ENCODE data around the gene ELP4. TPM values are rescaled to one million over a fixed set of nuclear protein-coding genes. Genes with fewer than 3 reads are reported as not detected.

The ELP4 gene
- total RNA-seq, 4 donors from 2014 or later: 8.8 to 23.6 (median 13.5) TPM

GRCh38 chr11:31651822-31652221 is 142.3 kb downstream of the ELP4 start:
- Histone ChIP-seq H3K4me3 (no peak overlapping the region), H3K9me3 (no peaks in the 10 kb centered on the region), H3K27me3 (no peaks in the 10 kb centered on the region), H3K27ac (no peak overlapping the region), H3K4me1 (peaks cover 11 to 13% of the 10 kb centered on the region in 2 donors), H3K36me3 (peaks cover 0 to 7% of the 10 kb centered on the region in 2 donors)
- TF ChIP-seq CTCF (IDR thresholded peaks at IDR 0.05 in 4 of 5, conservative IDR thresholded peaks at IDR 0.05 in 1 of 5) (no peak), POLR2A (IDR thresholded peaks at IDR 0.05) (no peak)
- in situ Hi-C loops (cut with MboI; ENCODE audit: low sequenced_read_pairs in 4 of 4): no loop called here
- DNase-seq: no peak
- intact Hi-C loops (cut with DNase I; ENCODE audit: low total_unique reads): no loop called here
- ATAC-seq: no peak

- no peak overlapping the region for H3K4me3 ChIP-seq
- H3K4me1 ChIP-seq: peaks cover 11 to 13% of the 10 kb centered on the region in 2 donors
- intact Hi-C loops (cut with DNase I; ENCODE audit: low total_unique reads) (no loop called here), in situ Hi-C loops (cut with MboI; ENCODE audit: low sequenced_read_pairs in 4 of 4) (no loop called here)
- TF ChIP-seq POLR2A (IDR thresholded peaks at IDR 0.05) (no peak), CTCF (IDR thresholded peaks at IDR 0.05 in 4 of 5, conservative IDR thresholded peaks at IDR 0.05 in 1 of 5) (no peak)
- ATAC-seq: no peak
- peaks cover 0 to 6% of the 10 kb centered on the region in 2 donors for H3K36me3 ChIP-seq
- no peaks in the 10 kb centered on the region for H3K9me3 ChIP-seq
- DNase-seq: no peak
- H3K27me3 ChIP-seq: no peaks in the 10 kb centered on the region
- H3K27ac ChIP-seq: no peak overlapping the region
Observed at GRCh38 chr11:31652528-31652927, 143.0 kb downstream of the ELP4 start.

GRCh38 chr11:31655483-31655882 is 145.9 kb downstream of the ELP4 start:
- intact Hi-C loops (cut with DNase I; ENCODE audit: low total_unique reads) (no loop called here), in situ Hi-C loops (cut with MboI; ENCODE audit: low sequenced_read_pairs in 4 of 4) (no loop called here)
- Histone ChIP-seq H3K27ac (no peak overlapping the region), H3K27me3 (no peaks in the 10 kb centered on the region), H3K4me1 (peaks cover 11 to 13% of the 10 kb centered on the region in 2 donors), H3K36me3 (no peaks in the 10 kb centered on the region), H3K4me3 (no peak overlapping the region), H3K9me3 (no peaks in the 10 kb centered on the region)
- TF ChIP-seq POLR2A (IDR thresholded peaks at IDR 0.05): no peak
- no peak for TF ChIP-seq CTCF (IDR thresholded peaks at IDR 0.05 in 4 of 5, conservative IDR thresholded peaks at IDR 0.05 in 1 of 5)
- ATAC-seq: no peak
- DNase-seq: no peak

- H3K9me3 ChIP-seq: no peaks in the 10 kb centered on the region
- intact Hi-C loops (cut with DNase I; ENCODE audit: low total_unique reads): no loop called here
- H3K27ac ChIP-seq: no peak overlapping the region
- H3K27me3 ChIP-seq: no peaks in the 10 kb centered on the region
- in situ Hi-C loops (cut with MboI; ENCODE audit: low sequenced_read_pairs in 4 of 4): no loop called here
- TF ChIP-seq POLR2A (IDR thresholded peaks at IDR 0.05): no peak
- no peak for TF ChIP-seq CTCF (IDR thresholded peaks at IDR 0.05 in 4 of 5, conservative IDR thresholded peaks at IDR 0.05 in 1 of 5)
- peaks cover 11 to 13% of the 10 kb centered on the region in 2 donors for H3K4me1 ChIP-seq
- no peaks in the 10 kb centered on the region for H3K36me3 ChIP-seq
- no peak overlapping the region for H3K4me3 ChIP-seq
- DNase-seq (no peak), ATAC-seq (no peak)
Observed at GRCh38 chr11:31656051-31656450, 146.5 kb downstream of the ELP4 start.

GRCh38 chr11:31657091-31657490 is 147.5 kb downstream of the ELP4 start:
- no peaks in the 10 kb centered on the region for H3K27me3 ChIP-seq
- H3K36me3 ChIP-seq: no peaks in the 10 kb centered on the region
- in situ Hi-C loops (cut with MboI; ENCODE audit: low sequenced_read_pairs in 4 of 4): no loop called here
- TF ChIP-seq CTCF (IDR thresholded peaks at IDR 0.05 in 4 of 5, conservative IDR thresholded peaks at IDR 0.05 in 1 of 5): no peak
- TF ChIP-seq POLR2A (IDR thresholded peaks at IDR 0.05): no peak
- H3K4me3 ChIP-seq: no peak overlapping the region
- no peaks in the 10 kb centered on the region for H3K9me3 ChIP-seq
- H3K4me1 ChIP-seq: peaks cover 7 to 11% of the 10 kb centered on the region in 2 donors
- intact Hi-C loops (cut with DNase I; ENCODE audit: low total_unique reads): no loop called here
- no peak overlapping the region for H3K27ac ChIP-seq
- DNase-seq (no peak), ATAC-seq (no peak)
